HEK293 (cell line): ENCODE measurements around the gene CDPF1.

Experiments used
- CTCF ChIA-PET: fragments of 350-600 bp; formaldehyde crosslinking; extraction: SDS; loops from one replicate; lab custom pipeline; 2021; ENCODE audit warnings: antibody characterized with exemption; lab: Yijun Ruan, JAX
- POLR2A ChIA-PET: fragments of 300-600 bp; formaldehyde crosslinking; extraction: SDS; loops from one replicate; lab custom pipeline; 2020; ENCODE audit warnings: antibody characterized with exemption, inconsistent platforms; lab: Yijun Ruan, JAX
- H3K27ac ChIP-seq: fragments of 200-500 bp; sonication (Bioruptor generic); 2 replicates; pipeline ENCODE4 v1.5.1; 2014; ENCODE audit warnings: low read depth, low read length, control low read depth, inconsistent platforms; ENCODE audit errors: extremely low read depth
- H3K36me3 ChIP-seq, 2 experiments: fragments of 200-500 bp in 1 of 2; sonication (Bioruptor generic) in 1 of 2; 1 replicate in 1 of 2; 2 replicates in 1 of 2; pipeline ENCODE4 v1.5.1; 2014 to 2017; ENCODE audit warnings: inconsistent platforms in 2 of 2, low read length in 2 of 2; ENCODE audit not compliant: control insufficient read depth in 2 of 2, insufficient read depth in 1 of 2
- H3K4me1 ChIP-seq: fragments of 200-500 bp; sonication (Bioruptor generic); 2 replicates; pipeline ENCODE4 v1.5.1; 2014; ENCODE audit warnings: mild to moderate bottlenecking, low read length, inconsistent platforms; ENCODE audit not compliant: control insufficient read depth, insufficient read depth
- H3K4me3 ChIP-seq: 2 replicates; pipeline ENCODE4 v1.5.1; 2011; ENCODE audit warnings: low read depth, mild to moderate bottlenecking, control low read depth, low read length, moderate library complexity
- H3K9me3 ChIP-seq: fragments of 200-500 bp; sonication (Bioruptor generic); 2 replicates; pipeline ENCODE4 v1.5.1; 2014; ENCODE audit warnings: low read depth, low read length, inconsistent platforms; ENCODE audit not compliant: control insufficient read depth, insufficient read depth
- KLF16 ChIP-seq: fragments of 450-650 bp; formaldehyde crosslinking; IDR thresholded peaks from 2 replicates; pipeline ENCODE4 v1.5.1; 2017; ENCODE audit warnings: missing biosample characterization, missing genetic modification characterization
- KLF7 ChIP-seq: fragments of 450-650 bp; formaldehyde crosslinking; IDR thresholded peaks from 2 replicates; pipeline ENCODE4 v1.5.1; 2016; ENCODE audit warnings: missing biosample characterization, missing genetic modification characterization, borderline replicate concordance
- OVOL3 ChIP-seq: fragments of 450-650 bp; formaldehyde crosslinking; IDR thresholded peaks from 2 replicates; pipeline ENCODE4 v1.5.1; 2016; ENCODE audit warnings: missing biosample characterization, missing genetic modification characterization
- PATZ1 ChIP-seq: fragments of 450-650 bp; formaldehyde crosslinking; IDR thresholded peaks from 2 replicates; pipeline ENCODE4 v1.5.1; 2016; ENCODE audit warnings: missing biosample characterization, missing genetic modification characterization
- PBX3 ChIP-seq: sonication (generic); formaldehyde crosslinking; IDR thresholded peaks from 2 replicates; pipeline ENCODE4 v1.8.1; 2022; ENCODE audit warnings: mild to moderate bottlenecking, moderate library complexity, missing genetic modification reagents
- PRDM4 ChIP-seq: fragments of 450-650 bp; formaldehyde crosslinking; IDR thresholded peaks from 2 replicates; pipeline ENCODE4 v1.5.1; 2017; ENCODE audit warnings: missing biosample characterization, missing genetic modification characterization
- REPIN1 ChIP-seq: fragments of 450-650 bp; formaldehyde crosslinking; IDR thresholded peaks from 2 replicates; pipeline ENCODE4 v1.5.1; 2017; ENCODE audit warnings: missing biosample characterization, missing genetic modification characterization, low read depth
- YY2 ChIP-seq: fragments of 450-650 bp; formaldehyde crosslinking; IDR thresholded peaks from 2 replicates; pipeline ENCODE4 v1.5.1; 2016; ENCODE audit warnings: missing biosample characterization, missing genetic modification characterization
- ZBTB48 ChIP-seq: fragments of 450-650 bp; formaldehyde crosslinking; IDR thresholded peaks from 2 replicates; pipeline ENCODE4 v1.5.1; 2016; ENCODE audit warnings: missing biosample characterization, missing genetic modification characterization
- ZFHX2 ChIP-seq: fragments of 450-650 bp; formaldehyde crosslinking; conservative IDR thresholded peaks from 2 replicates; pipeline ENCODE4 v1.5.1; 2016; ENCODE audit warnings: missing biosample characterization, missing genetic modification characterization
- ZFP41 ChIP-seq: fragments of 450-650 bp; formaldehyde crosslinking; IDR thresholded peaks from 2 replicates; pipeline ENCODE4 v1.5.1; 2016; ENCODE audit warnings: missing biosample characterization, missing genetic modification characterization, borderline replicate concordance
- ZIC2 ChIP-seq: fragments of 450-650 bp; formaldehyde crosslinking; IDR thresholded peaks from 2 replicates; pipeline ENCODE4 v1.5.1; 2016; ENCODE audit warnings: missing biosample characterization, missing genetic modification characterization
- ZNF202 ChIP-seq: fragments of 450-650 bp; formaldehyde crosslinking; IDR thresholded peaks from 2 replicates; pipeline ENCODE4 v1.5.1; 2016; ENCODE audit warnings: missing biosample characterization, missing genetic modification characterization, borderline replicate concordance
- ZNF211 ChIP-seq: fragments of 450-650 bp; formaldehyde crosslinking; IDR thresholded peaks from 2 replicates; pipeline ENCODE4 v1.5.1; 2016; ENCODE audit warnings: low read depth, missing biosample characterization, missing genetic modification characterization
- ZNF292 ChIP-seq: fragments of 450-650 bp; formaldehyde crosslinking; IDR thresholded peaks from 2 replicates; pipeline ENCODE4 v1.5.1; 2016; ENCODE audit warnings: low read depth, missing biosample characterization, missing genetic modification characterization, borderline replicate concordance
- ZNF302 ChIP-seq: fragments of 450-650 bp; formaldehyde crosslinking; IDR thresholded peaks from 2 replicates; pipeline ENCODE4 v1.5.1; 2016; ENCODE audit warnings: missing biosample characterization, missing genetic modification characterization, low read depth
- ZNF324 ChIP-seq: fragments of 450-650 bp; formaldehyde crosslinking; IDR thresholded peaks from 2 replicates; pipeline ENCODE4 v1.5.1; 2016; ENCODE audit warnings: missing biosample characterization, missing genetic modification characterization
- ZNF416 ChIP-seq: fragments of 450-650 bp; formaldehyde crosslinking; IDR thresholded peaks from 2 replicates; pipeline ENCODE4 v1.5.1; 2016; ENCODE audit warnings: missing biosample characterization, missing genetic modification characterization
- ZNF433 ChIP-seq: fragments of 450-650 bp; formaldehyde crosslinking; IDR thresholded peaks from 2 replicates; pipeline ENCODE4 v1.5.1; 2016; ENCODE audit warnings: missing biosample characterization, missing genetic modification characterization, low read depth
- ZNF501 ChIP-seq: fragments of 450-650 bp; formaldehyde crosslinking; IDR thresholded peaks from 2 replicates; pipeline ENCODE4 v1.5.1; 2016; ENCODE audit warnings: missing biosample characterization, missing genetic modification characterization
- ZNF510 ChIP-seq: fragments of 450-650 bp; formaldehyde crosslinking; IDR thresholded peaks from 2 replicates; pipeline ENCODE4 v1.5.1; 2018; ENCODE audit warnings: mild to moderate bottlenecking, missing genetic modification characterization, missing biosample characterization; ENCODE audit not compliant: insufficient replicate concordance
- ZNF544 ChIP-seq: fragments of 450-650 bp; formaldehyde crosslinking; IDR thresholded peaks from 2 replicates; pipeline ENCODE4 v1.5.0; 2017; ENCODE audit warnings: missing biosample characterization, missing genetic modification characterization
- ZNF600 ChIP-seq: fragments of 450-650 bp; formaldehyde crosslinking; IDR thresholded peaks from 2 replicates; pipeline ENCODE4 v1.5.1; 2016; ENCODE audit warnings: missing biosample characterization, missing genetic modification characterization
- ZNF629 ChIP-seq: fragments of 450-650 bp; formaldehyde crosslinking; IDR thresholded peaks from 2 replicates; pipeline ENCODE4 v1.5.1; 2017; ENCODE audit warnings: missing biosample characterization, missing genetic modification characterization
- ZNF660 ChIP-seq: fragments of 450-650 bp; IDR thresholded peaks from 2 replicates; pipeline ENCODE4 v1.5.1; 2018; ENCODE audit warnings: missing biosample characterization, mild to moderate bottlenecking, missing genetic modification characterization
- ZNF701 ChIP-seq: fragments of 450-650 bp; formaldehyde crosslinking; IDR thresholded peaks from 2 replicates; pipeline ENCODE4 v1.5.1; 2016; ENCODE audit warnings: missing biosample characterization, missing genetic modification characterization
- ZNF704 ChIP-seq: fragments of 450-650 bp; formaldehyde crosslinking; IDR thresholded peaks from 2 replicates; pipeline ENCODE4 v1.5.1; 2016; ENCODE audit warnings: missing biosample characterization, missing genetic modification characterization
- ZNF747 ChIP-seq: fragments of 450-650 bp; formaldehyde crosslinking; IDR thresholded peaks from 2 replicates; pipeline ENCODE4 v1.5.1; 2016; ENCODE audit warnings: missing biosample characterization, missing genetic modification characterization

Gene CDPF1

DNA sequence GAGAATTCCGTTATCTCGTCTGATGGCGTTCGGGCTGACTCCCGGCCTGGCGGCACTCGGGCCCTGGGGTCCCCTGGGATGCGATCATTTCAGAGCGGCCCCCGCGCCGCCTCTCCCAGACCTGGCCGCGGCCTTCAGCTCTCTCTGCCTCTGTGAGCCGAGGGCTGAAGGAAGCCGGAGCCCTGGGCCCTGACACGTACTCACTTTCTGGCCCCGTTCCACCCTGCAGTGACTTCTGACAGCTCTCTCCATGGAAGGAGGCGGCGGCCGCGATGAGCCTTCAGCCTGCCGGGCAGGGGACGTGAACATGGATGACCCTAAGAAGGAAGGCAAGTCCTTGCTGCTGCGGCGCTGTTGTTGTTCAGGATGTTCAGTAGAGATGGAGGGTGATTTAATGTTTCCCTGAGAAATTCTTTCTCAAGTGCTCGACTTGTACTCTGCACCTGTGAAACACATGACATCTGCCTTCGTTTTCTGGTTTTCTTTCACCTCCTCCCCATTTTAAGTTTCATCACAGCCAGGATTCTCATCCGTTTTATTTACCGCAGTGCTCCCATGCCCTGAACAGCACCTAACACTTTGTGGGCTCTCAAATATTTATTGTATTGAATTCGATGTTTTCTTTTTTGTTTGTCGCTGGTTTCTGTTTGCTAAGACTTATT is 47.2 kb upstream of the CDPF1 start (continued):
- TF ChIP-seq OVOL3 (tag by site-specific recombination) (no peak), ZFHX2 (peak; percentile 36; the same call in 1 of the 2 replicates), ZNF416 (no peak), ZNF202 (tag by site-specific recombination) (no peak), ZNF544 (tag by site-specific recombination) (no peak), PATZ1 (tag by site-specific recombination) (peak; percentile 81), ZFP41 (tag by site-specific recombination) (no peak), PBX3 (CRISPR knock-in tag) (no peak), ZNF302 (tag by site-specific recombination) (no peak), ZNF433 (tag by site-specific recombination) (no peak), ZNF701 (tag by site-specific recombination) (no peak), ZNF292 (tag by site-specific recombination) (no peak)

GRCh38 chr22:46296257-46297150 is 46.4 kb upstream of the CDPF1 start, which contains the start of gene GTSE1:
TSS of gene GTSE1 (plus strand) at chr22:46296870. CDS start at chr22:46297401, 531 bp downstream.
- no peaks in the 10 kb centered on the region for H3K9me3 ChIP-seq
- H3K36me3 ChIP-seq: peaks cover 41 to 53% of the 10 kb centered on the region in 2 experiments
- ChIA-PET CTCF (interaction anchor here (0.6 to 2.5 kb wide), 4 partner anchors 174 to 290 kb away, joined by 3 to 16 read pairs (median 3); no protein-coding TSS in a partner anchor), POLR2A (interaction anchor here (0.6 to 3.1 kb wide), 17 partner anchors 8 to 792 kb away, joined by 3 to 17 read pairs (median 4); partner anchors contain the start of genes CDPF1, TRMU and TTC38)
- peak within 1 kb of the TSS; percentile 81 for H3K27ac ChIP-seq
- H3K4me1 ChIP-seq: peaks cover 8% of the 10 kb centered on the region
- peak within 1 kb of the TSS; percentile 94 for H3K4me3 ChIP-seq
- TF ChIP-seq ZNF211 (tag by site-specific recombination): no peak
- TF ChIP-seq ZNF510: no peak
- peak; percentile 88 for TF ChIP-seq ZNF704 (tag by site-specific recombination)
- TF ChIP-seq ZBTB48 (tag by site-specific recombination): peak; percentile 92
- TF ChIP-seq ZNF747: no peak
- peak; percentile 81 for TF ChIP-seq ZIC2 (tag by site-specific recombination)
- TF ChIP-seq PRDM4 (tag by site-specific recombination): peak; percentile 82
- peak; percentile 35; the same call in 1 of the 2 replicates for TF ChIP-seq ZNF660 (tag by site-specific recombination)
- TF ChIP-seq ZNF629 (tag by site-specific recombination): 0 out of 2 replicates have a peak, but pooled peaks have one; percentile 10
- TF ChIP-seq KLF7 (tag by site-specific recombination): no peak
- TF ChIP-seq KLF16 (tag by site-specific recombination): peak; percentile 69; the same call in 1 of the 2 replicates
- peak; percentile 67; the same call in 1 of the 2 replicates for TF ChIP-seq ZNF600 (tag by site-specific recombination)
- TF ChIP-seq REPIN1 (tag by site-specific recombination): 0 out of 2 replicates have a peak, but pooled peaks have one; percentile 54
- TF ChIP-seq ZNF501 (tag by site-specific recombination): 0 out of 2 replicates have a peak, but pooled peaks have one; percentile 27
- peak; percentile 65; the same call in 1 of the 2 replicates for TF ChIP-seq YY2 (tag by site-specific recombination)
- TF ChIP-seq ZNF324 (tag by site-specific recombination): peak; percentile 60; the same call in 1 of the 2 replicates
